Endothelial cell (in vitro differentiated cells): ENCODE results near the gene FCGBP. TPM values are rescaled to one million over a fixed set of nuclear protein-coding genes. Genes with fewer than 3 reads are reported as not detected.

ENCODE experiments used
- DNase-seq: peaks from one replicate; pipeline ENCODE4 v3.0.0; 2021; ENCODE audit warnings: low spot score
- H3K27ac Mint-ChIP-seq: one replicate; pipeline ENCODE4 v1.8.0; 2021; ENCODE audit warnings: mixed read lengths, inconsistent platforms; ENCODE audit not compliant: unreplicated experiment
- H3K27me3 Mint-ChIP-seq: one replicate; pipeline ENCODE4 v1.8.0; 2021; ENCODE audit warnings: mild to moderate bottlenecking, moderate library complexity, mixed read lengths, inconsistent platforms; ENCODE audit not compliant: unreplicated experiment
- H3K36me3 Mint-ChIP-seq: one replicate; pipeline ENCODE4 v1.8.0; 2021; ENCODE audit warnings: mild to moderate bottlenecking, low read depth, mixed read lengths, inconsistent platforms; ENCODE audit not compliant: unreplicated experiment
- H3K4me1 Mint-ChIP-seq: one replicate; pipeline ENCODE4 v1.8.0; 2021; ENCODE audit warnings: mild to moderate bottlenecking, mixed read lengths, inconsistent platforms; ENCODE audit not compliant: unreplicated experiment
- H3K4me3 Mint-ChIP-seq: one replicate; pipeline ENCODE4 v1.8.0; 2021; ENCODE audit warnings: mild to moderate bottlenecking, mixed read lengths, inconsistent platforms; ENCODE audit not compliant: unreplicated experiment
- H3K9me3 Mint-ChIP-seq: one replicate; pipeline ENCODE4 v1.8.0; 2021; ENCODE audit warnings: mixed read lengths, inconsistent platforms; ENCODE audit not compliant: unreplicated experiment
- total RNA-seq: library from RNA; stranded (reverse); fragmentation: NEBNext Ultra II Directional; extraction: Animal tissue kit (Norgen Biotek cat#: 25700); gene quantifications from one replicate; pipeline ENCODE4 v1.2.1, GENCODE V29; 2021; ENCODE audit not compliant: unreplicated experiment
- TF ChIP-seq, protein P1 (sequence below): fragments of 200-600 bp; sonication (generic); IDR thresholded peaks from one replicate; pipeline ENCODE4 v1.5.0; 2021; ENCODE audit warnings: antibody characterized with exemption; ENCODE audit not compliant: unreplicated experiment

The FCGBP gene
- total RNA-seq, 1 donor from 2014 or later, result 1.8 TPM

DNA sequence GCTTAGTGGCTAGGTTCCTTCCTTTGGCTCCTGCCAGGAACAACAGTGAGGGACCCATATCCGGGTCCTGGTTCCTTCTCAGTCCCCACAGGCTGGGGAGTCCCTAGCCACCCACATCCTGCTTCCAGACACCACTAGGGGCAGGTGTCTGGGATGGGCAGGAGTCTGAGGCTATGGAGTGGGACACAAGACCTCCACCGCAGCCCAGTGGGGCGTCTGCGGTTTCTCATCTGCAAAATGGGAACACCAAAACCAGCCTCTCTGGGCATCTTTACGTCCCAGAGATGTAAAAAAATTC lies 879 bp upstream of the FCGBP start:
- peaks cover 6% of the 10 kb centered on the region for H3K27me3 Mint-ChIP-seq
- H3K9me3 Mint-ChIP-seq, result no peaks in the 10 kb centered on the region

DNA sequence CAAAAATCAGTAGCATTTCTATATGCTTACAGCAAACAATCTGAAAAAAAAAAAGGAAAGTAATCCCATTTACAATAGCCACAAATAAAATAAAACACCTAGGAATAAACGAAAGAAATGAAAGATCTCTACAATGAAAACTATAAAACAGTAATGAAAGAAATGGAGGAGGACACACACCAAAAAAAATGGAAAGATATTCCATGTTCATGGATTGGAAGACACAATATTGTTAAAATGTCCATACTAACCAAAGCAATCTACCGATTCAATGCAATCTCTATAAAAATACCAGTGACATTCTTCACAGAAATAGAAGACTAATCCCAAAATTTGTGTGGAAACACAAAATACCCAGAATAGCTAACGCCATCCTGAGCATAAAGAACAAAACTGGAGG lies 4.7 kb downstream of the FCGBP start:
- Mint-ChIP-seq H3K27ac (no peak overlapping the region), H3K27me3 (peaks cover 5% of the 10 kb centered on the region), H3K4me1 (no peaks in the 10 kb centered on the region), H3K9me3 (no peaks in the 10 kb centered on the region), H3K4me3 (no peak overlapping the region), H3K36me3 (no peaks in the 10 kb centered on the region)
- TF ChIP-seq, protein P1, sequence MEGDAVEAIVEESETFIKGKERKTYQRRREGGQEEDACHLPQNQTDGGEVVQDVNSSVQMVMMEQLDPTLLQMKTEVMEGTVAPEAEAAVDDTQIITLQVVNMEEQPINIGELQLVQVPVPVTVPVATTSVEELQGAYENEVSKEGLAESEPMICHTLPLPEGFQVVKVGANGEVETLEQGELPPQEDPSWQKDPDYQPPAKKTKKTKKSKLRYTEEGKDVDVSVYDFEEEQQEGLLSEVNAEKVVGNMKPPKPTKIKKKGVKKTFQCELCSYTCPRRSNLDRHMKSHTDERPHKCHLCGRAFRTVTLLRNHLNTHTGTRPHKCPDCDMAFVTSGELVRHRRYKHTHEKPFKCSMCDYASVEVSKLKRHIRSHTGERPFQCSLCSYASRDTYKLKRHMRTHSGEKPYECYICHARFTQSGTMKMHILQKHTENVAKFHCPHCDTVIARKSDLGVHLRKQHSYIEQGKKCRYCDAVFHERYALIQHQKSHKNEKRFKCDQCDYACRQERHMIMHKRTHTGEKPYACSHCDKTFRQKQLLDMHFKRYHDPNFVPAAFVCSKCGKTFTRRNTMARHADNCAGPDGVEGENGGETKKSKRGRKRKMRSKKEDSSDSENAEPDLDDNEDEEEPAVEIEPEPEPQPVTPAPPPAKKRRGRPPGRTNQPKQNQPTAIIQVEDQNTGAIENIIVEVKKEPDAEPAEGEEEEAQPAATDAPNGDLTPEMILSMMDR, result no peak
- no peak for DNase-seq

More for the DNA sequence above, 879 bp upstream of the FCGBP start:
- Mint-ChIP-seq H3K4me1 (peaks cover 21% of the 10 kb centered on the region), H3K27ac (no peak overlapping the region), H3K36me3 (no peaks in the 10 kb centered on the region), H3K4me3 (no peak overlapping the region)
- DNase-seq, result no peak
- TF ChIP-seq, protein P1, result no peak

DNA sequence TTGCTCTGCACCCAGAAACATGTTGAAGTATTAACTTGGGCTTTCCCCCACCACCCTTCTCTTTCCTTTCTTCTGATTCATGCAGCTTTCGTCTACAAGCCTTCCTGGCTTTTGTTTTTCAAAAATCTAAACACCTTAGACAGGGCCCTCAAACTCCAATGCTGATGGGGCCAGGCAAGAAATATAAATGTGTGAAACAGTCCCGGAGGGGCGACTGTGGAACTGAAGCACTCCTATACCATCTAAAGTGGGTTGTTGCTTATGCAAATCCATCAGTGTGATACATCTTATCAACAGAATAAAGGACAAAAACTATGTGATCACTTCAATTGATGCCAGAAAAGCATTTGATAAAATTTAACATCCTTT lies 6.1 kb downstream of the FCGBP start:
- TF ChIP-seq, protein P1, result no peak
- no peaks in the 10 kb centered on the region for H3K9me3 Mint-ChIP-seq
- H3K27ac Mint-ChIP-seq, result no peak overlapping the region
- no peak overlapping the region for H3K4me3 Mint-ChIP-seq
- H3K36me3 Mint-ChIP-seq, result no peaks in the 10 kb centered on the region
- H3K27me3 Mint-ChIP-seq, result peaks cover 2% of the 10 kb centered on the region
- no peak for DNase-seq
- H3K4me1 Mint-ChIP-seq, result no peaks in the 10 kb centered on the region

DNA sequence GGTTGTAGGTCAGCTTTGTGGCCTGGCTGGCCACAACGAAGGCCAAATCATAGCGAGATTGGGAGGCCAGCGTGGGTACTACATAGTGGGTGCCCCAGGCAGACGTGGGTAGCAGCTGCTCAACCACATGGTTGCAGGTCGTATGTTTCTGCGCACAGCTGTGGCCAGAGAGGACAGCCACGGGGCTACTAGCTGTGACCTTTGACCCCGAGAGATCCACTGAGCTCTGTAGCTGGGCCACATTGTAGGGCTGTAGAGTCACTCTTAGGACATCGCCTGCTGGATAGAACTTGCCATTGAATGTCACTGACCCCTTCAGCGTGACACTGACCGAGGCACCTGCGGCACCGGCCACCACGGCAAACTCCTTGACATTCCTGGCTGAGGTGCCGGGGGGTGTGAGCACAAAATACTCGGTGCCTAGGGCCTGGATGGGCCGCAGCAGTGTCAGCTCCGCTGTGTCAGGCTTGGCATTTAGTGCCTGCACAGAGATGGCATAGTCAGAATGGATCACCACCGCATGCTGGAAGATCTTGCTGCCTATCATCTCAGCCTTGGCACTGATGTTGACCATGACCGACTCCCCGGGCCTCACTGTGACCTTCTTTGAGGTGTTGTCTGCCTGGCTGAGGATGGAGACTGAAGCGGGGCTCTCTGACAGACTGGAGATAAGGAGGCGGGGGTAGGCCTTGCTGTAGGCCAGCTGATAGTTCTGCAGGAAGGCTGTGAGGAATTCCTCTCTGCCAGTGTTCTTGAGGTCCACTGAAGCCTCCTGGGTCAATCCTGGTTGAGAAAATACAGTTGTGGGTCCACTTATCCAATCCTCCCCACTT lies 6.7 kb downstream of the FCGBP start:
- H3K27me3 Mint-ChIP-seq, result peaks cover 2% of the 10 kb centered on the region
- no peak for DNase-seq
- no peak overlapping the region for H3K4me3 Mint-ChIP-seq
- H3K9me3 Mint-ChIP-seq, result no peaks in the 10 kb centered on the region
- TF ChIP-seq, protein P1, result no peak
- H3K27ac Mint-ChIP-seq, result no peak overlapping the region
- H3K4me1 Mint-ChIP-seq, result no peaks in the 10 kb centered on the region
- H3K36me3 Mint-ChIP-seq, result no peaks in the 10 kb centered on the region

DNA sequence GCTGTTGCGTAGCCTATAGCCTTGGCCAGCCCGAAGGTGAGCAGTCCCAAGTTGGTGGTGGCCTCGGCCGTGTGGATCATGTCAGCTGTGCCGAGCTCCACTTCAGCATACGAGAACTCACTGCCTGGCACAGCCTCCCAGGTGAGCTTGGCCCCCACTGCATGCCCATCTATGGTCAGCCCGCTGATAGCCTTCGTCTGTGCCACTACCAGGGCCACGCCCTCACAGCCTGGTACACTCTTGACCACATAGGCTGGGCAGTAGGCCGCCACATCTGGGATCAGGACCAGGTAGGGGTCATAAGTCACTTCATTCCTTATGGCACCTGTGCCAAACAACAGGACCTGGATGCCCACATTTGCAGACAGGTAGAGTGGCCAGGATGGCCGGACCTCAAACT lies 7.4 kb downstream of the FCGBP start:
- DNase-seq, result no peak
- Mint-ChIP-seq H3K4me1 (no peaks in the 10 kb centered on the region), H3K36me3 (no peaks in the 10 kb centered on the region), H3K9me3 (no peaks in the 10 kb centered on the region), H3K27me3 (peaks cover 2% of the 10 kb centered on the region), H3K27ac (no peak overlapping the region), H3K4me3 (no peak overlapping the region)
- TF ChIP-seq, protein P1, result no peak
